ENCODE measurements around the gene MACROD1.

MACROD1 gene

DNA sequence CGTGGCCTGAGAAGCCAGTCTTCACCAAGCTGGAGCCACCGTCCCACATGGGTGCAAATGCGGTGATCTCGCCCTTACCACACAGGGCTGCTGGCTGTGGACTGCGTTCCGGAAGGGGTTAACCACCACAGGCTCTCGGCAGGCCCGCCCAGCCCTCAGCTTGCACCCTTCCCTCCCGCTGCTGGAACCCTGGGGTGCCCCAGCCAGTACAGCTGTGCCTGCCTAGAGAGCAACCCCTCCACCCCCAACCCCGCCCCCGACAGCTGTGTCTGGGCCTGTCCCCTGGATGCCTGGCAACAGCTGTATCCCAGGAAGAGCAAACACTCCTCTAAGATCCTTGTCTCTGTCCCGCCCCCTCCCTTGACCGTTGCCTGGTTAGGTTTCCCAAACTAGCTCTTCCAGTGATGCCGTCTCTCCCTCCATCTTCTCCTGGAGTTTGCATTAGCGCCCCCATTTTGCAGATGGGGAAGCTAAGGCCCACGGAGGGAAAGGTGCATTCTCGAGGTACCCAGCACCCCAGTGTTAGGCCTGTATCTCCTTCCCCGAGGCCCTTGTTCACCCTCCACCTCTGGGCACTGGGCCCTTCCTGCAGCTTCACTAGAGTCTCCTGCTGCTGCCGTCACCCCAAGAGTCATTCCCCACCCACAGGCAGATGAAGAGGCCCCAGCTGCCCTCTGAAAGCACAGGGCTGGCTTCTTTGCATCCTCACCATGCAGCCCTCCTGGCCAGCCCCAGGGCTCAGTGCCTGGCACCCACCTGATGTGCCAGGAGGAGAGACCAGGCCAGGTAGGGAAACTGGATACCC is 204.1 kb downstream of the MACROD1 start:
- Mint-ChIP-seq H3K9me3 (no peaks in the 10 kb centered on the region), H3K36me3 (ENCODE audit: low read depth) (no peaks in the 10 kb centered on the region), H3K4me3 (peak overlapping the region; percentile 55), H3K4me1 (ENCODE audit: low read depth) (peaks cover 11% of the 10 kb centered on the region), H3K27me3 (ENCODE audit: low read depth) (no peaks in the 10 kb centered on the region), H3K27ac (peak overlapping the region; percentile 3)
- no peak for DNase-seq (ENCODE audit: low spot score)

- no peak overlapping the region for H3K4me3 Mint-ChIP-seq
- H3K4me1 Mint-ChIP-seq (ENCODE audit: low read depth), result peaks cover 13% of the 10 kb centered on the region
- no peak overlapping the region for H3K27ac Mint-ChIP-seq
- DNase-seq (ENCODE audit: low spot score), result no peak
- no peaks in the 10 kb centered on the region for H3K9me3 Mint-ChIP-seq
- H3K27me3 Mint-ChIP-seq (ENCODE audit: low read depth), result no peaks in the 10 kb centered on the region
- H3K36me3 Mint-ChIP-seq (ENCODE audit: low read depth), result peaks cover 29% of the 10 kb centered on the region
Measured at GRCh38 chr11:63958008-63958407, 207.9 kb downstream of the MACROD1 start.

DNA sequence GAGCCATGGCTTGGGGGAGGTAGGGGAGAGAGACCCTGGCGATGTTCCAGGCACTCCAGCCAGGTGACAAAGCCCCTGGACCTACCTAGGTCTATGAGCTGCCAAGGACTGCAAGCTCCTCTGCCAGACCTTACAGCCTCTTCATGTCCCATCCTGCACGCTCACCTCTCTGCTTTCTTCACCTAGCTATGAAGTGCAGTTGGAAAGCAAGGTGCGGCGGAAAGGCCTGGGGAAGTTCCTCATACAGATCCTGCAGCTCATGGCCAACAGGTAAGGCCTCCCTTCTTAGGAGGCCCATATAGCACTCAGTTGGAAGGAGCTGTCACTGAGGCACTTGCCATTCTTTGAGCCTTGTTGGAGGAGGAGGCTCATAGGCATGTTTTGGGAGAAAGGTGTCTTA is 213.3 kb downstream of the MACROD1 start:
- peaks cover 42% of the 10 kb centered on the region for H3K36me3 Mint-ChIP-seq (ENCODE audit: low read depth)
- peak overlapping the region; percentile 84 for H3K27ac Mint-ChIP-seq
- peak overlapping the region; percentile 63 for H3K4me3 Mint-ChIP-seq
- no peak for DNase-seq (ENCODE audit: low spot score)
- H3K4me1 Mint-ChIP-seq (ENCODE audit: low read depth), result peaks cover 21% of the 10 kb centered on the region
- no peaks in the 10 kb centered on the region for H3K27me3 Mint-ChIP-seq (ENCODE audit: low read depth)
- no peaks in the 10 kb centered on the region for H3K9me3 Mint-ChIP-seq

DNA sequence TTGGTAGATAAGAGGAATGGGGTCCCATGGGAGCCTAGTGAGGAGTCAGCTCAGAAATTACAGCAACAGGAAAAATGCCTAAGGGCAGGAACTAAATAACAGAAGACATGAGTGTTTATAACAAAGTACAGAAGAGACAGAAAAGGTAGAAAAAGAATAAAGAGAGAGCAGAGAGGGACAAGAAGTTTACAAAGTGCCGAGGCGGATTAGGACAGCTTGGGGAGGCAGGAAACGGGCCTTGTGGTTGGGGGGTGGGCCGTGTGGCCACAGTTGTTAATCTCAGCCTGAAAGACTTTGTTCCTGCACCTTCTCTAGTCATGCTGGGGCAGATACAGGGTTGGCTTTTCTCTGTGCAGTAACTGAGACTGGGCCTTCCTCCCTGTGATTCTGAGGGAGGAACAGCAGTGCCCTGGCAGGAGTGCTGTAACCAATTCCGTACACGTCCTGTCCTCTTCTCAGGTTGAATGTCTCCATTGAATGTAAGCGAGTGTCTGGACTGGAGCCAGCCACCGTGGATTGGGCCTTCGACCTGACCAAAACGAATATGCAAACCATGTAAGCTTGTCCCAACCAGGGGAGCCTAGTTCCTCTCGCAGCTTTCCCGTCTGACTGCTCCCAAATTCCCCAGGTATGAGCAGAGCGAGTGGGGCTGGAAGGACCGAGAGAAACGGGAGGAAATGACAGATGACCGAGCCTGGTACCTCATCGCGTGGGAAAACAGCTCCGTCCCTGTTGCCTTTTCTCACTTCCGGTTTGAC is 214.0 kb downstream of the MACROD1 start:
- Mint-ChIP-seq H3K9me3 (no peaks in the 10 kb centered on the region), H3K4me3 (peak overlapping the region; percentile 63), H3K27ac (peak overlapping the region; percentile 84), H3K4me1 (ENCODE audit: low read depth) (peaks cover 21% of the 10 kb centered on the region), H3K36me3 (ENCODE audit: low read depth) (peaks cover 44% of the 10 kb centered on the region), H3K27me3 (ENCODE audit: low read depth) (no peaks in the 10 kb centered on the region)
- peak; percentile 42 for DNase-seq (ENCODE audit: low spot score)
